Measurements from ENCODE around the gene MATN4.

The MATN4 gene

DNA sequence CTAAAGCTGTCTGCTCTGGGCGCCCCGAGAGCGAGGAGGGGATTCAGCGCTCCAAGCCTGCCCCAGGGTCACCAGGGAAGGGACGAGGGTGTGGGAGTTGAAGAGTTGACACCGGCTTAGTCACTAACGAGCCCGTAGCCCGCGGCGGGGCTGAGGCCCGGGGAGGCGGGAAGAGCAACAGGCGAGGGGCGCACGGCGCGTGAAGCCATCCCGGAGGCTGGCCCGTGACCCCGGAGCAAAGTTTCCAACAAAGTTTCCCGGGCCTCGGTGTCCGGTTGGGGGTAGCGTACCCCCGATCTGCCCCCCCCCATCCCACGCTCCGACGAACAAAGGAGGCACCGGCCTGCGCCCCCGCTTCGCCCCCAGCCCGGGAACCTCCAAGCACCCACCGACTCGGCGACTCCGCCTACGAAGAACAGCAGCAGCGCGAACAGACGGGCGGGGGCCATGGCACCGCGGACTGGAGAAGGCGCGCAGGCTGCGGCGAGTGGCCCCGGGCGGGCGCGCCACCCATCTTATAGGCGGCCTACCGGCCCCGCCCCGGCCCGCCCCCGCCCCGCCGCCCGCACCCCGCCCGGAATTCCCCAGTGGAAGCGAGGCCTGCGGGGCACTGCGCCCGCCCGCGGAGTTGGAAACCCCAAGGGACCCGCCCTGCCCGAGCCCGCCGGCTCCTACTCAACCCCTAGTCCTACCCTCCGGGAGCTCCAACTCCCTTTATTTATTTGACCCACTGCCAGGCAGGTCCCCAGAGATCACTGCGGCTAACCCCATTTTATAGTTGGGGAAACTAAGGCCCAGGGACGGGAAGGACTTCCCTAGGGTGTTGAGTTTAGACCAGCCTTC lies 40.1 kb upstream of the MATN4 start, which contains the start of gene SDC4:
SDC4 (minus strand) TSS at position 489 of the 843 bp plus-strand sequence; CDS start at position 449, 40 bp downstream.
- DNase-seq (ENCODE audit: extremely low read depth, low read depth) = no peak
- H3K4me3 ChIP-seq (replicated peaks; ENCODE audit: low read depth, low read length) = peak within 1 kb of the TSS; percentile 75

DNA sequence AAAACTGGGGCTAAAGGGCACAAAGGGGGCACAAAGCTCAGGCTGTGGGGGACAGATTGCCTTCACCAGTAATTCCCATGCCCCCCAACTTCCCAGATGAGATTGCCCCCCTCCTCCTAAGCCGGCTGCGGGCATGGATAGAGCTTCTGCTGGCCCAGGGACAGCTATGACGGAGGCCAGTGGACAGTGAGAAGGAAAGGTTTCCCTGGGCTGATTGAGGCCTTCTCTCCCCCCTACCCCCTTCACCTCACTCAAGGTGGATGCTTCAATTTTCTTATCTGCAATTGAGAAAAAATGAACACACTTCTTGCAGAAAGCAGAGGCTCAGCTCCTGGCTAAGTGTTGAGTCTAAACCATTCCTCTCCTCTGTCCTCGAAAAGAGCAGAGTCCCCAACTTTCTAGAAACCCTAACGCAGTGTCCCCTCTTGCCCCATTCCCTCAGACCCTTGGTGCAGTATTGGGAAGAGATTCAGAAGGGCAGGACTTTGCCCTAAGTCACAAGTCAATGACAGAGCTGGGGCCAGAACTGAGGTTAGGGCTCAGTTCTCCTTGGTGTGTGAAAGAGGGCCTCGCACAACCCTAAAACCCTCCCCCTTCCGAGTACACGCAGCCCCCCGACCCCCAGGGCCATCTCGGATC lies 39.3 kb upstream of the MATN4 start:
- DNase-seq (ENCODE audit: extremely low read depth, low read depth) = no peak
- H3K4me3 ChIP-seq (replicated peaks; ENCODE audit: low read depth, low read length) = peak overlapping the region; percentile 75
- TF ChIP-seq CTCF (IDR thresholded peaks at IDR 0.05; ENCODE audit: low read depth, low read length, missing control alignments) = no peak

More for the DNA sequence above, 40.1 kb upstream of the MATN4 start, which contains the start of gene SDC4:
- TF ChIP-seq CTCF (IDR thresholded peaks at IDR 0.05; ENCODE audit: low read depth, low read length, missing control alignments) = no peak

DNA sequence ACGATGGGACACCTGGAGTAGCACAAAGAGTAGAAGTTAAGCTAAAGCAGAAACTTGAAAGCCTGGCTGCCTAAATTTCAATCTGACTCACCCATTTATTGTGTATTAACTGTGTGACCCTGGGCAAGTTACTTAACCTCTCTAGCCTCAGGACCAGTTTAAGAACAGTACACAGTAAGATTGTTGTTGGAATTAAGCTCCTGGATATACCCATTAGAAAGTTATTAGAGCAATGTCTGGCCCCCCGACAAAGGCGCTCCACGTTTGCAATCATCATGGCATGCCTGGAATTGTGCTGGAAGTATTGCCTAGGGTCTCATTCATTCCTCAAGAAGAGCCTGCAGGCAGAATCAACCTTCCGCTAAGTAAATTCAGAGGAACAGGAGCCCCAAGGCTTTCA lies 38.8 kb upstream of the MATN4 start:
- TF ChIP-seq CTCF (IDR thresholded peaks at IDR 0.05; ENCODE audit: low read depth, low read length, missing control alignments) = no peak
- peak overlapping the region; percentile 75 for H3K4me3 ChIP-seq (replicated peaks; ENCODE audit: low read depth, low read length)
- DNase-seq (ENCODE audit: extremely low read depth, low read depth) = no peak

GRCh38 chr20:45346291-45346718 lies 38.2 kb upstream of the MATN4 start:
- DNase-seq (ENCODE audit: extremely low read depth, low read depth) = no peak
- peak overlapping the region; percentile 75 for H3K4me3 ChIP-seq (replicated peaks; ENCODE audit: low read depth, low read length)
- TF ChIP-seq CTCF (IDR thresholded peaks at IDR 0.05; ENCODE audit: low read depth, low read length, missing control alignments) = no peak

DNA sequence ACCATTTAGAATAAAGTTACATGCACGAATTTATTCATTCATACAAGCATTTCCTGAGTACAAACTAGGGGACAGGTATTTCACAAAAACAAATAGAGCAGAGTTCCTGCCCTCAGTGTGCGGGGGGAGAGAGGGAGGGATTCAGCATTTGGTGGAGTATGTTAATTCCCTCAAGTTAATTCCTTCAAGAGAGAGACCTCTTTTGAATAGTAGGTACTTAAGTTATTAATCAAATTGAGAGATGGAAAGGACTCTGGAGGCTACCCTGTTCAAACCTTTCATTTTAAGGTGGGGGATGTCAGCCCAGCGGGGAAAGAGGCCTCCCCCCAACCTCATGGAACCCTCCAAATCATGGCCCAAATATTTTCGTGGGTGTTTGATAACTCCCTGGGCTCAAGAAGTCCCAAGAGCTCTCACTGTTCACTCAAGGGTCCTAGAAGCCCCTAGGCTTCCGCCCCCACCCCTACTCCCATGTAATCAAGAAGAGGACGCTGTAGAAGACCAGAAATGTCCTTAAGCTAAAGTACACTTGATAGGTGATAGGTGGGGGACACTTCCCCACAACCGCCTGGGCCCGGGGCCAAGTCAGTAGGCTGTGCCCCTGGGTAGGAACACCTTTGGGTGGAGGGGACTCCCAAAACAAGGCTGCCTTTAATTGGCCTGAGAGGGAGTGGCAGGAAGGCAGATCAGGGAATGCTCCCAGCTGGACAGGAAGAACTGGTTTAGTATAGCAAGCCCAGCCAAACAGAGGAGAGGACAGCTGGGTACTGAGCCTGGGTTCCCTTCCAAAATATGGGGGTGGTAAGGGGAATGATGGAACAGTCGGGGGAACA lies 37.2 kb upstream of the MATN4 start:
- H3K4me3 ChIP-seq (replicated peaks; ENCODE audit: low read depth, low read length) = peak overlapping the region; percentile 75
- no peak for DNase-seq (ENCODE audit: extremely low read depth, low read depth)

More for the DNA sequence above, 37.2 kb upstream of the MATN4 start:
- TF ChIP-seq CTCF (IDR thresholded peaks at IDR 0.05; ENCODE audit: low read depth, low read length, missing control alignments) = no peak
